Cerebellar cortex (tissue), 1 donor: ENCODE data around the gene RUNX2.

Source experiments
- DNase-seq: peaks from one replicate; pipeline ENCODE4 v3.0.0-alpha.2; 2015; ENCODE audit warnings: low spot score

The RUNX2 gene

DNA sequence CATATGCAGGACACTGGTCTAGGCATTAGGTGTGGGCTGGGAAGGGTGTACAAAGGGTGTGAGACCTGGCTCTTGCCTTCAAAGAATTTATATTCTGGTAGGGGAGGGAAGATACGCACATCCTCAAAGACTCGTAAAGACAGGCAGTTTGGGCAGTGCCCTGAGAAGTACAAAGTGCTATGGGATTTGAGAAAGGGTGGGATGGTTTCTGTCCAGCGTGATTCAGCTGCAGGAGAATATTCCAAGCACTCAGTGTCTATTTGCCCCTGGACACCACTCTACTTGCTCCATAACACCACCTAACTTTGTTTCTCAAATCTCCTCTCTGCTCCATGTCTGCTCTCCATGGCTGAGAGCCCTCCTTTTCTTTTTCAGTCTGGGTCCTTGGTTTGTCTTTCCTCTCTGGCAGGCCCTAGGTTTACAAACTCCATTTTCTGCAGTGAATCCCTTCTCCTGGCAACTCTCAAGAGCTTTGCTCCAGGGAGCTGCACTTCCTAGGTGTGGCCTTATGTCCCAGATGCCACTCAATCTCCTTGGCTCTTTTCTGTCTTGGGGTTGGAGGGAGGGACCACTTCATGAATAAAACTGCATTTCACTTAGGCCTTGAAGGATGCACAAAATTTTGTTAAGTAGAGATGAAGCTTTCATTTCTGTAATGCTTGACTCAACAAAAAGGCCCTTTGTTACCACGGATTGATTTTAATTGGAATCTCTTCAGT is 377.2 kb downstream of the RUNX2 start:
- no peak for DNase-seq

- DNase-seq = no peak
Observed at GRCh38 chr6:45706319-45706718, 378.2 kb downstream of the RUNX2 start.

GRCh38 chr6:45707176-45707575 is 379.0 kb downstream of the RUNX2 start:
- no peak for DNase-seq

DNA sequence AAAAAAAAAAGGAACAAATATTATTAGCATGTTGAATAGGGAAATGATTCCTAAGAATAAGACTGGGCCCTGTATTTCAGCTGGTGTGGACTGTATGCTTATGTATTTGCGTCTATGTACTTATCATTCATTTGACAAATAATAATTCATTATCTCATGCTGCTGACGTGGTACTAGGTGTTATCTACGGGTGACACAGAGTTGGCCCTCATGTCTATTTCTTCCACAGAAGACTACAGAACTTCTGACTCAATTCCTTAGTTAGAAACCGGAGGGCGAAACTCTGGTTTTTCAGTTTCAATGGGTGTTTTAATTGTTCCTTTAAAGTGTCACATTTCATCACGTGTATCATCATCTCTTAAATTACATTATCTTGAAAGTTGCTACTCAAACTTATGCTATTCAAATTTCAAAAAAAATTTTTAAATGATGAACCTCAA is 381.7 kb downstream of the RUNX2 start:
- no peak for DNase-seq

DNA sequence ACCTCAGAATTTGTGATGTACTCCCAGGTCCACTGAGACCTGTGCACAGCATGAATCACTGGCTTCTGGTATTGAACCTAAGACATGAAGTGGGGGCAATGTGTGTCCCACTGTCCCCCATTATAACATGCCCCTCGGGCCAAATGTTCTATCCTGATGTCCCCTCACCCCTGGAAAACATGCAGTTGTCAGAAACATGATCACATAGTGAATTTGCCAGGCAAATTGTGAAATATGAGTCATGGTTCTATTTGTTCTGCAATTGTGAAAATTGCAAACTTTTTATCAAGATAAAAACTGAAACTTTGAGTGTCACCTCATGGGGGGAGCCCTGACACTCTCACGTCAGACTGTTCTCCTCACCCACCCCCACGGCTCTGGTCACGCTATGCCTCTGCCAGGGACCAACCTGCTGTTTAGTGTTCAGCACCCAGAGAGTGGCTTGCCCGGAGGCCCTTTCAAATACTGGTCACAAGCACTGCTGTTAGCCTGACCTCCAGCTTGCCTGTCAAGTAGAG is 382.2 kb downstream of the RUNX2 start:
- no peak for DNase-seq

GRCh38 chr6:45712076-45712475 is 383.9 kb downstream of the RUNX2 start:
- no peak for DNase-seq

DNA sequence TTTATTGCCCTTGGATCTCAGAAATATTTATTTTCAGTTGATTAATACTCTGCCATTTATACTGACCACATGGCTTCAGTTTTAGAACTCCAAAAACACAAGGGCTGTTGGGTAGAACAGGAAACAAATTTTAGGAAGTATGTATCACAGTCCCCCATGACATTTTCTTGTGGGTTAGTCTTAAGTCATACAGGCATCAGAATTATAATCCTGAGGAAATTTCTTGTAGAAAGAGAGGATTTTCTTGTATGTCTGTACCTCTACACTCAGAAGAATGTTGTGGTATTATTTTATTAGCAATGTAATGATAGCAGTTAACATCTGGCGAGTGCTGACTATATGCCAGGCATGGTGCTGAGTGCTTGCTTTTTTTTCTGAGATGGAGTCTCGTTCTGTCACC is 384.7 kb downstream of the RUNX2 start:
- no peak for DNase-seq
